ENCODE measurements around the gene FLT1.

- TF ChIP-seq LEF1 (IDR thresholded peaks at IDR 0.05; ENCODE audit: borderline replicate concordance), result no peak
- no peak for TF ChIP-seq HDGF (IDR thresholded peaks at IDR 0.05; ENCODE audit: borderline replicate concordance)
- no peak for TF ChIP-seq ZNF384 (IDR thresholded peaks at IDR 0.05)
- no peak for TF ChIP-seq SP1 (IDR thresholded peaks at IDR 0.05)
- no peak for TF ChIP-seq FOXM1 (IDR thresholded peaks at IDR 0.05; ENCODE audit: borderline replicate concordance)
- TF ChIP-seq PKNOX1 (IDR thresholded peaks at IDR 0.05), result no peak
- no peak for TF ChIP-seq FOXA1 (IDR thresholded peaks at IDR 0.05)
Measured at GRCh38 chr13:28513745-28514144, 18.8 kb upstream of the FLT1 start.
